PC-9 (cell line): ENCODE measurements around the gene CACNB4. TPM values are rescaled to one million over a fixed set of nuclear protein-coding genes. Genes with fewer than 3 reads are reported as not detected.

Source experiments
- BruUV-seq: library from RNA; stranded (reverse); fragments of 400-500 nt; replicated peaks from 2 replicates; lab custom pipeline; 2021; lab: Mats Ljungman, UMichigan
- CTCF ChIA-PET: fragments of 300-600 bp; sonication (Branson Sonifier 250); formaldehyde crosslinking; loops from one replicate; lab custom pipeline; 2022; ENCODE audit warnings: antibody characterized with exemption; lab: Charles Lee
- POLR2A ChIA-PET: fragments of 300-600 bp; sonication (Branson Sonifier 250); formaldehyde crosslinking; loops from one replicate; lab custom pipeline; 2022; ENCODE audit warnings: antibody characterized with exemption; ENCODE audit not compliant: unreplicated experiment; lab: Charles Lee
- DNase-seq, 2 experiments: peaks; one replicate each; pipeline versions ENCODE4 v3.0.0 to v3.0.0-alpha.2; 2015 to 2022; ENCODE audit warnings: mixed read lengths in 1 of 2
- H2AFZ ChIP-seq: fragments of 200-600 bp; sonication (generic); 2 replicates; pipeline ENCODE4 v1.8.1; 2017; ENCODE audit warnings: antibody characterized with exemption
- H3F3A ChIP-seq: fragments of 200-600 bp; sonication (generic); 2 replicates; pipeline ENCODE4 v1.8.1; 2017; ENCODE audit warnings: antibody characterized with exemption, mild to moderate bottlenecking, low read depth; ENCODE audit not compliant: insufficient read depth
- H3K27ac ChIP-seq: fragments of 200-600 bp; sonication (generic); 2 replicates; pipeline ENCODE4 v1.6.1; 2016; ENCODE audit warnings: mixed run types
- H3K27me3 ChIP-seq: fragments of 200-600 bp; sonication (generic); 2 replicates; pipeline ENCODE4 v1.6.1; 2016; ENCODE audit warnings: low read depth, mixed run types; ENCODE audit not compliant: insufficient read depth
- H3K36me3 ChIP-seq: fragments of 200-600 bp; sonication (generic); 2 replicates; pipeline ENCODE4 v1.6.1; 2016; ENCODE audit warnings: low read depth, mixed run types
- H3K4me1 ChIP-seq: fragments of 200-600 bp; sonication (generic); replicated peaks from 2 replicates; pipeline ENCODE4 v1.6.1; 2016; ENCODE audit warnings: mixed run types; ENCODE audit not compliant: insufficient read depth
- H3K4me2 ChIP-seq: fragments of 200-600 bp; sonication (generic); 2 replicates; pipeline ENCODE4 v1.6.1; 2017; ENCODE audit warnings: mixed run types
- H3K4me3 ChIP-seq: fragments of 200-600 bp; sonication (generic); 2 replicates; pipeline ENCODE4 v1.6.1; 2016; ENCODE audit warnings: mixed run types
- H3K79me2 ChIP-seq: fragments of 200-600 bp; sonication (generic); 2 replicates; pipeline ENCODE4 v1.6.1; 2017; ENCODE audit warnings: low read depth, mixed run types
- H3K9me2 ChIP-seq: fragments of 200-600 bp; sonication (generic); 2 replicates; pipeline ENCODE4 v1.8.1; 2017; ENCODE audit warnings: mild to moderate bottlenecking; ENCODE audit not compliant: insufficient read depth
- H3K9me3 ChIP-seq: fragments of 200-600 bp; sonication (generic); 2 replicates; pipeline ENCODE4 v1.8.1; 2016; ENCODE audit warnings: low read depth; ENCODE audit not compliant: insufficient read depth
- H4K20me1 ChIP-seq: fragments of 200-600 bp; sonication (generic); 2 replicates; pipeline ENCODE4 v1.8.1; 2017; ENCODE audit not compliant: insufficient read depth
- CTCF ChIP-seq: fragments of 200-600 bp; sonication (generic); conservative IDR thresholded peaks from 2 replicates; pipeline ENCODE4 v1.6.1; 2017; ENCODE audit warnings: mixed run types, antibody characterized with exemption, mild to moderate bottlenecking, moderate library complexity
- EZH2 ChIP-seq: fragments of 200-600 bp; sonication (generic); IDR thresholded peaks from 2 replicates; pipeline ENCODE4 v1.8.0; 2017; ENCODE audit warnings: antibody characterized with exemption, low read depth
- intact Hi-C: fragments of 100-400 bp; cut with micrococcal nuclease; formaldehyde crosslinking; loops from one replicate; pipeline ENCODE4 v1.10.0; 2022; ENCODE audit not compliant: unreplicated experiment
- total RNA-seq: library from RNA; stranded (reverse); gene quantifications from 2 replicates; pipeline ENCODE4 v1.2.3, GENCODE V29; 2021

The CACNB4 gene
- total RNA-seq, 1 experiment from 2014 or later = 0.98 TPM

DNA sequence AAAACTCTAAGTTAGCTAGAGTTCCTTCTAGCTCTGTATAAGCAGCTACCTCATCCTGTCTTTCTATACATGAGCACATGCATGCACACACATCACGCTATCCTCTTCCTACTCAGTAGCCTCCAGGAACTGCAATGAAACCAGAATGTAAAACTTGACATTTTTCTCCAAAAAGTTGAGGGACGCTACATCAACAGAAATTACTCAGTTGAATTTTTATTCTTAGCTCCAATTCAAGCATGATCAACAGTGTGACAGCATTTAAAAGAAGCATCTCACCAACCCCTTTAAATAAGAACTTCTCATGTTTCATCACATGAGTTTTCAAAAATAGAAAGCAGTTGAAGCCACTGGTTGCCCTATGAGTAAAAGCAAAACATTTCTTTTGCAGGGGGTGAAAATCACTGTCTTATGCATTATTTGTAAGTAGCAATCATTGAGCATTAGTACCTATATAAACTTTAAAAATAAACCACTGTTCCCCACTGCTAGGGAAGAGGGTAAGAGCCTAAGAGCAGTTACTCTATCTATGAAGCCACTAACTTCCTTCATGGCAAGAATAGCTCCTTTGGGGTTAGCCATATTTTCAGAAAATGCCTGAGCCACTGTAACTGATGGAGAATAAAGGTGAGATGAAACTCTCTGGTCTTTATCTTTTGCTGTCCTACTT lies 192.7 kb downstream of the CACNB4 start:
- Histone ChIP-seq H3K79me2 (no peaks in the 10 kb centered on the region), H3F3A (no peaks in the 10 kb centered on the region), H3K27ac (no peak overlapping the region), H3K9me3 (no peaks in the 10 kb centered on the region), H3K4me2 (no peak overlapping the region), H3K36me3 (no peaks in the 10 kb centered on the region), H3K27me3 (no peaks in the 10 kb centered on the region; the same call in 1 of the 2 replicates), H3K4me1 (no peaks in the 10 kb centered on the region), H3K4me3 (no peak overlapping the region), H4K20me1 (no peaks in the 10 kb centered on the region), H3K9me2 (no peaks in the 10 kb centered on the region), H2AFZ (no peak overlapping the region)
- ChIA-PET CTCF (no interaction called here), POLR2A (no interaction called here)
- intact Hi-C loops = no loop called here
- DNase-seq = no peak
- TF ChIP-seq EZH2 (no peak), CTCF (no peak)
- BruUV-seq = no TSS peak

GRCh38 chr2:151904807-151905206 lies 194.0 kb downstream of the CACNB4 start:
- no peaks in the 10 kb centered on the region for H3F3A ChIP-seq
- H3K36me3 ChIP-seq = no peaks in the 10 kb centered on the region
- no peaks in the 10 kb centered on the region; the same call in 1 of the 2 replicates for H3K27me3 ChIP-seq
- no peak for DNase-seq
- no peak overlapping the region for H2AFZ ChIP-seq
- no peak for TF ChIP-seq EZH2
- TF ChIP-seq CTCF = no peak
- no peak overlapping the region for H3K27ac ChIP-seq
- no peak overlapping the region for H3K4me3 ChIP-seq
- H3K9me2 ChIP-seq = no peaks in the 10 kb centered on the region
- intact Hi-C loops = no loop called here
- BruUV-seq = no TSS peak
- H3K4me2 ChIP-seq = no peak overlapping the region
- no peaks in the 10 kb centered on the region for H3K9me3 ChIP-seq
- no peaks in the 10 kb centered on the region for H3K4me1 ChIP-seq
- POLR2A ChIA-PET = interaction anchor here (0.6 kb wide), 1 partner anchor 806 kb away, joined by 4 read pairs; no protein-coding TSS in a partner anchor
- no peaks in the 10 kb centered on the region for H4K20me1 ChIP-seq
- CTCF ChIA-PET = no interaction called here
- H3K79me2 ChIP-seq = no peaks in the 10 kb centered on the region

DNA sequence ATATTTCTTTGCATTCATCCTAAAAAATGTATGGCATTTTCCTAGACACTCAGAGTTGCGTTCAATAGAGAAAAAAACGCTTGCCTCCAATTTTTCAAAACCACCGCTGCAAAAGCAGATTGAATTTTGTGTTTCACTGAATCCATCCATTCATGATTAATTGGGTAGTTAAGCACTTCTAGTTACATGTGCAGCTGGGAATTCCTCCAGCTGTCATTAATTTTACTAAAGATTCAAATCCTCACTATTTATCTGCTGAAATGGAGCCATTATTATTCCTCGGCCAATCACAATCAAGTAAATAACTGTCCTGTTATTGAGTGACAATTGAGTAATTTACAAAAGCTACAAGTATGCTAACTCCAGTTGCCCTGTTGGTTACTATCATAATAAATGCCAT lies 194.8 kb downstream of the CACNB4 start:
- CTCF ChIA-PET = no interaction called here
- no peak for DNase-seq
- Histone ChIP-seq H3K36me3 (no peaks in the 10 kb centered on the region), H3K79me2 (no peaks in the 10 kb centered on the region), H2AFZ (no peak overlapping the region), H4K20me1 (no peaks in the 10 kb centered on the region), H3K9me3 (no peaks in the 10 kb centered on the region), H3K9me2 (no peaks in the 10 kb centered on the region), H3K4me2 (no peak overlapping the region), H3K27me3 (no peaks in the 10 kb centered on the region; the same call in 1 of the 2 replicates), H3K27ac (no peak overlapping the region), H3K4me3 (no peak overlapping the region), H3F3A (no peaks in the 10 kb centered on the region), H3K4me1 (no peaks in the 10 kb centered on the region)
- intact Hi-C loops = no loop called here
- no peak for TF ChIP-seq EZH2
- TF ChIP-seq CTCF = no peak
- POLR2A ChIA-PET = no interaction called here
- no TSS peak for BruUV-seq
